H1 (cell line): ENCODE measurements around the gene SELENBP1. TPM values are rescaled to one million over a fixed set of nuclear protein-coding genes. Genes with fewer than 3 reads are reported as not detected.

Experiments used
- CTCF ChIA-PET: fragments of 300-600 bp; sonication (Branson Sonifier 250); formaldehyde crosslinking; loops from one replicate; lab custom pipeline; 2021; ENCODE audit not compliant: partially characterized antibody; lab: Charles Lee
- POLR2A ChIA-PET: fragments of 300-600 bp; sonication (Branson Sonifier 250); formaldehyde crosslinking; loops from one replicate; lab custom pipeline; 2021; ENCODE audit warnings: inconsistent platforms; ENCODE audit not compliant: partially characterized antibody; lab: Charles Lee
- DNase-seq, 2 experiments: peaks; one replicate each; pipeline versions ENCODE4 v3.0.0 to v3.0.0-alpha.2; 2010 to 2022; ENCODE audit warnings: low spot score in 2 of 2, low read depth in 1 of 2, mixed read lengths in 1 of 2
- FAIRE-seq: peaks from 2 replicates; lab custom pipeline; 2011; peaks lifted over from hg19 to GRCh38; lab: Jason Lieb, UNC
- H2AFZ ChIP-seq: 2 replicates; pipeline ENCODE4 v1.8.1; 2012; ENCODE audit warnings: low read length, inconsistent platforms
- H2AK5ac ChIP-seq: 2 replicates; pipeline ENCODE4 v1.6.1; 2013; ENCODE audit warnings: low read depth, low read length
- H2BK120ac ChIP-seq: replicated peaks from 2 replicates; pipeline ENCODE3; 2013; ENCODE audit warnings: low read depth, low read length, inconsistent platforms
- H2BK12ac ChIP-seq: 2 replicates; pipeline ENCODE4 v1.6.1; 2013; ENCODE audit warnings: low read depth, low read length
- H2BK15ac ChIP-seq: 2 replicates; pipeline ENCODE4 v1.6.1; 2013; ENCODE audit warnings: low read length
- H2BK20ac ChIP-seq: 2 replicates; pipeline ENCODE4 v1.6.1; 2013; ENCODE audit warnings: low read length
- H2BK5ac ChIP-seq: 2 replicates; pipeline ENCODE4 v1.6.1; 2013; ENCODE audit warnings: low read depth, low read length
- H3K14ac ChIP-seq: 2 replicates; pipeline ENCODE4 v1.6.1; 2013; ENCODE audit warnings: inconsistent platforms; ENCODE audit not compliant: insufficient read length
- H3K18ac ChIP-seq: 2 replicates; pipeline ENCODE4 v1.6.1; 2013; ENCODE audit warnings: low read length; ENCODE audit errors: extremely low read depth
- H3K23ac ChIP-seq: 2 replicates; pipeline ENCODE4 v1.6.1; 2013; ENCODE audit warnings: inconsistent platforms; ENCODE audit not compliant: insufficient read length
- H3K23me2 ChIP-seq: 2 replicates; pipeline ENCODE4 v1.6.1; 2013; ENCODE audit warnings: low read depth, low read length
- H3K27ac ChIP-seq: 2 replicates; pipeline ENCODE4 v1.6.1; 2011; ENCODE audit warnings: low read depth, low read length, inconsistent platforms
- H3K27me3 ChIP-seq, 4 experiments: replicated peaks in 1 of 4; 1 replicate in 1 of 4; 2 replicates in 3 of 4; pipeline versions ENCODE4 v1.6.1 to v1.8.1; 2011 to 2013; ENCODE audit warnings: low read length in 3 of 4, mild to moderate bottlenecking in 3 of 4, inconsistent platforms in 2 of 4, mixed read lengths in 2 of 4, moderate library complexity in 1 of 4; ENCODE audit not compliant: control insufficient read depth in 3 of 4, insufficient read depth in 3 of 4; ENCODE audit errors: extremely low read depth in 1 of 4
- H3K36me3 ChIP-seq, 4 experiments: 2 replicates each; pipeline versions ENCODE4 v1.6.1 to v1.8.1; 2011 to 2013; ENCODE audit warnings: mild to moderate bottlenecking in 4 of 4, low read length in 3 of 4, moderate library complexity in 2 of 4, control low read depth in 1 of 4, inconsistent platforms in 1 of 4; ENCODE audit not compliant: insufficient read depth in 4 of 4, control insufficient read depth in 2 of 4
- H3K4ac ChIP-seq: replicated peaks from 2 replicates; pipeline ENCODE3; 2013; ENCODE audit warnings: low read length, low read depth, mixed read lengths, inconsistent platforms; ENCODE audit not compliant: insufficient read length
- H3K4me1 ChIP-seq, 4 experiments: replicated peaks in 1 of 4; 1 replicate in 1 of 4; 2 replicates in 3 of 4; pipeline versions ENCODE4 v1.6.1 to v1.8.1; 2011 to 2013; ENCODE audit warnings: low read length in 3 of 4, inconsistent platforms in 2 of 4, mixed read lengths in 1 of 4; ENCODE audit not compliant: insufficient read depth in 4 of 4, control insufficient read depth in 3 of 4
- H3K4me2 ChIP-seq, 2 experiments: 2 replicates each; pipeline versions ENCODE4 v1.6.1 to v1.8.1; 2011 to 2013; ENCODE audit warnings: low read depth in 2 of 2, low read length in 2 of 2, control low read depth in 1 of 2, inconsistent platforms in 1 of 2, mild to moderate bottlenecking in 1 of 2; ENCODE audit not compliant: insufficient read depth in 1 of 2
- H3K4me3 ChIP-seq, 4 experiments: fragments of 200-600, 300-600 bp in 1 of 4; sonication (generic), shearing (Covaris generic), sonication (Bioruptor Twin) in 1 of 4; 2 replicates each; pipeline versions ENCODE4 v1.5.1 to v1.8.1; 2011 to 2016; ENCODE audit warnings: low read length in 4 of 4, low read depth in 3 of 4, control low read depth in 2 of 4, inconsistent platforms in 2 of 4, mild to moderate bottlenecking in 2 of 4, mixed read lengths in 1 of 4, moderate library complexity in 1 of 4; ENCODE audit not compliant: insufficient read depth in 2 of 4; ENCODE audit errors: extremely low read depth in 1 of 4
- H3K56ac ChIP-seq: replicated peaks from 2 replicates; pipeline ENCODE3; 2013; ENCODE audit warnings: low read depth, mild to moderate bottlenecking, mixed read lengths, low read length, inconsistent platforms; ENCODE audit not compliant: insufficient read length
- H3K79me1 ChIP-seq: 2 replicates; pipeline ENCODE4 v1.6.1; 2013; ENCODE audit warnings: low read depth, low read length, control low read depth
- H3K79me2 ChIP-seq, 2 experiments: 2 replicates each; pipeline versions ENCODE4 v1.6.1 to v1.8.1; 2012 to 2013; ENCODE audit warnings: low read length in 2 of 2, mild to moderate bottlenecking in 2 of 2, inconsistent platforms in 1 of 2; ENCODE audit not compliant: insufficient read depth in 2 of 2, control insufficient read depth in 1 of 2
- H3K9ac ChIP-seq, 4 experiments: replicated peaks in 1 of 4; 1 replicate in 1 of 4; 2 replicates in 3 of 4; pipeline versions ENCODE4 v1.6.1 to v1.8.1; 2011 to 2013; ENCODE audit warnings: low read depth in 3 of 4, low read length in 3 of 4, control low read depth in 2 of 4, mild to moderate bottlenecking in 2 of 4, moderate library complexity in 2 of 4, inconsistent platforms in 1 of 4; ENCODE audit errors: extremely low read depth in 1 of 4
- H3K9me3 ChIP-seq, 2 experiments: 2 replicates each; pipeline versions ENCODE4 v1.6.1 to v1.8.1; 2012 to 2013; ENCODE audit warnings: mild to moderate bottlenecking in 2 of 2, moderate library complexity in 2 of 2, control low read depth in 1 of 2, inconsistent platforms in 1 of 2, low read depth in 1 of 2, low read length in 1 of 2, mixed read lengths in 1 of 2; ENCODE audit not compliant: insufficient read depth in 2 of 2
- H4K20me1 ChIP-seq, 2 experiments: replicated peaks in 1 of 2; 2 replicates each; pipeline versions ENCODE3 to v1.8.1; 2011 to 2013; ENCODE audit warnings: inconsistent platforms in 2 of 2, low read length in 2 of 2, mild to moderate bottlenecking in 1 of 2; ENCODE audit not compliant: insufficient read depth in 2 of 2, control insufficient read depth in 1 of 2
- H4K5ac ChIP-seq: 2 replicates; pipeline ENCODE4 v1.6.1; 2013; ENCODE audit warnings: low read length, low read depth, mixed read lengths, inconsistent platforms; ENCODE audit not compliant: insufficient read length
- H4K8ac ChIP-seq: 2 replicates; pipeline ENCODE4 v1.8.0; 2013; ENCODE audit warnings: mild to moderate bottlenecking, moderate library complexity, low read length, inconsistent platforms; ENCODE audit not compliant: insufficient read depth; ENCODE audit errors: extremely low read depth
- H4K91ac ChIP-seq: replicated peaks from 2 replicates; pipeline ENCODE3; 2013; ENCODE audit warnings: low read length, mixed read lengths, inconsistent platforms; ENCODE audit not compliant: insufficient read length
- ATF2 ChIP-seq: IDR thresholded peaks from 2 replicates; pipeline ENCODE4 v1.6.1; 2012; ENCODE audit warnings: low read length, inconsistent platforms
- BCL11A ChIP-seq, 2 experiments: IDR thresholded peaks; one replicate each; pipeline ENCODE4 v1.6.1; 2011; ENCODE audit warnings: low read depth in 2 of 2, low read length in 2 of 2, mild to moderate bottlenecking in 2 of 2
- CHD2 ChIP-seq: IDR thresholded peaks from 2 replicates; pipeline ENCODE4 v1.6.1; 2012; ENCODE audit warnings: low read length, improper control_type of control experiment
- CREB1 ChIP-seq: IDR thresholded peaks from 2 replicates; pipeline ENCODE4 v1.6.1; 2012; ENCODE audit warnings: inconsistent platforms
- SIN3A ChIP-seq, 2 experiments: IDR thresholded peaks in 1 of 2; conservative IDR thresholded peaks in 1 of 2; 2 replicates each; pipeline ENCODE4 v1.6.1; 2011 to 2012; ENCODE audit warnings: low read length in 2 of 2, improper control_type of control experiment in 1 of 2, low read depth in 1 of 2, mild to moderate bottlenecking in 1 of 2
- SIX5 ChIP-seq: IDR thresholded peaks from 2 replicates; pipeline ENCODE4 v1.6.1; 2011; ENCODE audit warnings: mild to moderate bottlenecking, low read depth, low read length
- SP1 ChIP-seq: IDR thresholded peaks from 2 replicates; pipeline ENCODE4 v1.6.1; 2011; ENCODE audit warnings: low read depth, low read length
- SP2 ChIP-seq: IDR thresholded peaks from 2 replicates; pipeline ENCODE4 v1.6.1; 2012; ENCODE audit warnings: mild to moderate bottlenecking, low read length, inconsistent platforms
- SRF ChIP-seq: IDR thresholded peaks from 2 replicates; pipeline ENCODE4 v1.6.1; 2011; ENCODE audit warnings: mild to moderate bottlenecking, low read depth, low read length, moderate library complexity
- TAF1 ChIP-seq: IDR thresholded peaks from 2 replicates; pipeline ENCODE4 v1.6.1; 2011; ENCODE audit warnings: mild to moderate bottlenecking, low read depth, low read length
- TCF12 ChIP-seq: IDR thresholded peaks from 2 replicates; pipeline ENCODE4 v1.6.1; 2011; ENCODE audit warnings: low read depth, mild to moderate bottlenecking, low read length
- ZNF274 ChIP-seq: IDR thresholded peaks from 2 replicates; pipeline ENCODE4 v1.7.0; 2012; ENCODE audit warnings: low read length, borderline replicate concordance; ENCODE audit errors: extremely low read depth
- WGBS, 2 experiments: shearing (Covaris generic) in 1 of 2; methylation state at CpG; one replicate each; pipeline versions ENCODE4 v1.1.6 to v1.1.7; 2013 to 2015; ENCODE audit warnings: low lambda C conversion rate in 2 of 2, mixed read lengths in 2 of 2, inconsistent platforms in 1 of 2, low coverage in 1 of 2, missing lambda C conversion rate in 1 of 2; ENCODE audit not compliant: insufficient replicate concordance in 2 of 2, insufficient coverage in 1 of 2, insufficient read length in 1 of 2; ENCODE audit errors: extremely low coverage in 1 of 2, missing lambda C conversion rate in 1 of 2; 5-methylcytosine and 5-hydroxymethylcytosine counted together
- polyA plus RNA-seq, 7 experiments: library from polyadenylated mRNA; depleted of rRNA in 3 of 7; stranded (reverse) in 5 of 7; unstranded in 2 of 7; fragments of >200 nt in 5 of 7; fragments of 200-250 nt in 2 of 7; gene quantifications; 1 replicate in 5 of 7; 2 replicates in 1 of 7; 4 replicates in 1 of 7; pipeline versions ENCODE4 v1.2.1 to v1.2.3, GENCODE V29; 2011 to 2013; ENCODE audit warnings: missing spikeins in 2 of 7, mixed read lengths in 2 of 7
- total RNA-seq: library from RNA; stranded (reverse); fragmentation: NEBNext Ultra II Directional; extraction: Animal tissue kit (Norgen Biotek cat#: 25700); gene quantifications from 2 replicates; pipeline ENCODE4 v1.2.1, GENCODE V29; 2021
- TF ChIP-seq, protein P1 (sequence below): IDR thresholded peaks from 2 replicates; pipeline ENCODE4 v1.6.1; 2011; ENCODE audit warnings: low read length, improper control_type of control experiment

SELENBP1 gene
- total and polyA plus RNA-seq, 2 of the 8 experiments (the other 6 are each of a cell fraction or from before 2014, with no cell fraction given) = 20.0 to 32.4 TPM

DNA sequence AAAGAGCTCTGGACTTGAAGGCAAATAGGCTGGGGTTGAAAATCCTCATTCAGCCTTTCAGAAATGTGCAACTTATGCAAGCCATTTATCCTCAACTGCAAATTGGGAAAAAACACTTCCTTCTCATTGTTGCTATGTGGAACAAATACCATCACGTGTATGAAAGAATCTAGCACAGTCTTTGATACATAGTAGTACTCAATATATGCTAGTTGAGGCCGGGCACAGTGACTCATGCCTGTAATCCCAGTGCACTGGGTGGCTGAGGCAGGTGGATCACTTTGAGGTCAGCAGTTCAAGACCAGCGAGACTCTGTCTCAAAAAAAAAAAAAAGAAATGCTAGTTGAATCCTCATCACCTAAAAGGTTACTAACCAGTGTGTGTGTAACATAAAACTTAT is 53.5 kb downstream of the SELENBP1 start:
- Histone ChIP-seq H2BK20ac (no peak overlapping the region), H4K20me1 (peaks cover 0 to 3% of the 10 kb centered on the region in 2 experiments), H3K9ac (no peak overlapping the region), H4K5ac (no peak overlapping the region), H3K27me3 (no peaks in the 10 kb centered on the region), H3K18ac (no peak overlapping the region), H3K23me2 (no peaks in the 10 kb centered on the region), H2BK120ac (no peak overlapping the region), H3K23ac (no peak overlapping the region), H3K27ac (no peak overlapping the region), H3K4ac (no peak overlapping the region), H3K9me3 (no peaks in the 10 kb centered on the region), H3K36me3 (peaks cover 0 to 4% (median 1%) of the 10 kb centered on the region in 4 experiments; a peak in 4 of 8 replicates), H2BK5ac (no peak overlapping the region), H3K79me2 (no peaks in the 10 kb centered on the region), H3K4me2 (no peak overlapping the region), H3K79me1 (no peaks in the 10 kb centered on the region), H3K56ac (no peak overlapping the region), H3K14ac (no peak overlapping the region), H3K4me1 (no peaks in the 10 kb centered on the region), H2AFZ (no peak overlapping the region), H2AK5ac (no peak overlapping the region), H4K8ac (no peak overlapping the region), H3K4me3 (no peak overlapping the region), H2BK15ac (no peak overlapping the region), H2BK12ac (no peak overlapping the region), H4K91ac (no peak overlapping the region)
- FAIRE-seq (no peak), DNase-seq (no peak)
- 97% methylated on average over 3 of the region's 3 CpGs; no CpG with 5 or more reads in 1 of the 2 experiments for WGBS, 2 experiments
- CTCF ChIA-PET = interaction anchor here (1.0 to 1.8 kb wide), 3 partner anchors 9 to 22 kb away, joined by 3 to 6 read pairs (median 3); partner anchors contain the start of gene PI4KB
- TF ChIP-seq CREB1 (no peak), SP2 (no peak), ZNF274 (no peak), CHD2 (no peak), TAF1 (no peak), SIN3A (conservative IDR thresholded peaks at IDR 0.05 in 1 of 2, IDR thresholded peaks at IDR 0.05 in 1 of 2; ENCODE audit: low read depth in 1 of 2, low read length in 2 of 2) (no peak), SIX5 (no peak), SP1 (no peak), BCL11A (IDR thresholded peaks at IDR 0.05; ENCODE audit: low read depth in 2 of 2, low read length in 2 of 2) (no peak), ATF2 (no peak), SRF (no peak), TCF12 (no peak)
- TF ChIP-seq, protein P1, sequence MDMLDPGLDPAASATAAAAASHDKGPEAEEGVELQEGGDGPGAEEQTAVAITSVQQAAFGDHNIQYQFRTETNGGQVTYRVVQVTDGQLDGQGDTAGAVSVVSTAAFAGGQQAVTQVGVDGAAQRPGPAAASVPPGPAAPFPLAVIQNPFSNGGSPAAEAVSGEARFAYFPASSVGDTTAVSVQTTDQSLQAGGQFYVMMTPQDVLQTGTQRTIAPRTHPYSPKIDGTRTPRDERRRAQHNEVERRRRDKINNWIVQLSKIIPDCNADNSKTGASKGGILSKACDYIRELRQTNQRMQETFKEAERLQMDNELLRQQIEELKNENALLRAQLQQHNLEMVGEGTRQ = no peak
- POLR2A ChIA-PET = interaction anchor here (4.5 kb wide), 1 partner anchor 8 kb away, joined by 16 read pairs; the partner anchor contains the start of gene PI4KB
